SK-N-SH (cell line): ENCODE measurements around the gene ARL17B. TPM values are rescaled to one million over a fixed set of nuclear protein-coding genes. Genes with fewer than 3 reads are reported as not detected.
A peak's percentile ranks its signal among the peaks of the same experiment; 100 is the strongest.
"Not testable (repeated sequence)": the region's sequence is repeated elsewhere in the genome, so short reads cannot be mapped to it uniquely, and the experiment has no call there.

Experiments used
- CTCF ChIA-PET: fragments of 300-600, 350-600 bp; formaldehyde crosslinking; extraction: SDS; loops from one replicate; lab custom pipeline; 2021; lab: Yijun Ruan, JAX
- POLR2A ChIA-PET: fragments of 350-600 bp; sonication (Branson Sonifier 250); formaldehyde crosslinking; extraction: SDS; loops from one replicate; lab custom pipeline; 2020; ENCODE audit warnings: antibody characterized with exemption, inconsistent platforms; lab: Yijun Ruan, JAX
- DNase-seq: peaks from one replicate; pipeline ENCODE4 v3.0.0; 2012
- H2AFZ ChIP-seq: fragments of 200-600 bp; sonication (generic); 2 replicates; pipeline ENCODE4 v1.8.1; 2016; ENCODE audit warnings: antibody characterized with exemption, mild to moderate bottlenecking, low read depth
- H3F3A ChIP-seq: fragments of 200-600 bp; sonication (generic); replicated peaks from 2 replicates; pipeline ENCODE3; 2016; ENCODE audit warnings: antibody characterized with exemption, mild to moderate bottlenecking; ENCODE audit not compliant: insufficient read depth
- H3K27ac ChIP-seq, 2 experiments: fragments of 200-500 bp in 1 of 2; fragments of 200-600 bp in 1 of 2; sonication (Bioruptor generic) in 1 of 2; sonication (generic), shearing (Covaris generic) in 1 of 2; 2 replicates each; pipeline versions ENCODE4 v1.5.1 to v1.6.1; 2014 to 2016; ENCODE audit warnings: low read depth in 2 of 2, inconsistent platforms in 1 of 2, low read length in 1 of 2, mild to moderate bottlenecking in 1 of 2, mixed read lengths in 1 of 2
- H3K27me3 ChIP-seq: fragments of 200-600 bp; sonication (generic), shearing (Covaris generic); 2 replicates; pipeline ENCODE4 v1.6.1; 2016; ENCODE audit warnings: mixed run types; ENCODE audit not compliant: insufficient read depth
- H3K36me3 ChIP-seq, 2 experiments: fragments of 200-500 bp in 1 of 2; fragments of 200-600 bp in 1 of 2; sonication (Bioruptor generic) in 1 of 2; sonication (generic) in 1 of 2; replicated peaks in 1 of 2; 2 replicates each; pipeline versions ENCODE3 to v1.5.1; 2014 to 2016; ENCODE audit warnings: low read length in 1 of 2, mild to moderate bottlenecking in 1 of 2; ENCODE audit not compliant: insufficient read depth in 2 of 2, control insufficient read depth in 1 of 2
- H3K4me1 ChIP-seq, 2 experiments: fragments of 200-500 bp in 1 of 2; fragments of 200-600 bp in 1 of 2; sonication (Bioruptor generic) in 1 of 2; sonication (generic), shearing (Covaris generic) in 1 of 2; 2 replicates each; pipeline versions ENCODE4 v1.5.1 to v1.6.1; 2014 to 2016; ENCODE audit warnings: low read depth in 1 of 2, low read length in 1 of 2, mixed run types in 1 of 2; ENCODE audit not compliant: insufficient read depth in 2 of 2, control insufficient read depth in 1 of 2
- H3K4me2 ChIP-seq: fragments of 200-600 bp; sonication (generic), shearing (Covaris generic); 2 replicates; pipeline ENCODE4 v1.6.1; 2017; ENCODE audit warnings: mixed run types
- H3K4me3 ChIP-seq, 2 experiments: fragments of 200-500 bp in 1 of 2; fragments of 200-600 bp in 1 of 2; sonication (Bioruptor generic) in 1 of 2; sonication (generic), shearing (Covaris generic) in 1 of 2; 2 replicates each; pipeline versions ENCODE4 v1.5.1 to v1.8.1; 2014 to 2016; ENCODE audit warnings: low read depth in 2 of 2, inconsistent platforms in 1 of 2, low read length in 1 of 2, mild to moderate bottlenecking in 1 of 2, mixed read lengths in 1 of 2, moderate library complexity in 1 of 2
- H3K79me2 ChIP-seq: fragments of 200-600 bp; sonication (generic); 2 replicates; pipeline ENCODE4 v1.8.1; 2017; ENCODE audit warnings: mild to moderate bottlenecking; ENCODE audit not compliant: insufficient read depth
- H3K9ac ChIP-seq: fragments of 200-600 bp; sonication (generic); 2 replicates; pipeline ENCODE4 v1.6.1; 2017; ENCODE audit warnings: mixed run types
- H3K9me2 ChIP-seq: fragments of 200-600 bp; sonication (generic); 2 replicates; pipeline ENCODE4 v1.6.1; 2017; ENCODE audit warnings: mixed run types
- H3K9me3 ChIP-seq: fragments of 200-600 bp; sonication (generic); 2 replicates; pipeline ENCODE4 v1.6.1; 2017; ENCODE audit warnings: mixed run types, mild to moderate bottlenecking, moderate library complexity
- H4K20me1 ChIP-seq: fragments of 200-600 bp; sonication (generic); 2 replicates; pipeline ENCODE4 v1.6.1; 2017; ENCODE audit warnings: mild to moderate bottlenecking, mixed run types; ENCODE audit not compliant: insufficient read depth
- CHD2 ChIP-seq: fragments of 150-350 bp; IDR thresholded peaks from 2 replicates; pipeline ENCODE4 v1.6.1; 2018; ENCODE audit warnings: low read length; ENCODE audit not compliant: partially characterized antibody
- IRF3 ChIP-seq: fragments of 150-350 bp; IDR thresholded peaks from 2 replicates; pipeline ENCODE4 v1.6.1; 2016; ENCODE audit warnings: mild to moderate bottlenecking, low read depth, low read length
- PBX3 ChIP-seq: IDR thresholded peaks from 2 replicates; pipeline ENCODE4; 2012
- TAF1 ChIP-seq: IDR thresholded peaks from 2 replicates; pipeline ENCODE4 v1.6.1; 2012; ENCODE audit warnings: low read depth, mild to moderate bottlenecking, low read length, moderate library complexity, borderline replicate concordance
- WGBS: methylation state at CpG from one replicate; pipeline ENCODE4 v1.1.6; 2017; ENCODE audit warnings: low lambda C conversion rate; 5-methylcytosine and 5-hydroxymethylcytosine counted together
- polyA plus RNA-seq, 3 experiments: library from polyadenylated mRNA; depleted of rRNA; stranded (reverse); fragments of >200 nt; gene quantifications; 2 replicates each; pipeline ENCODE4 v1.2.3, GENCODE V29; 2012

ARL17B gene
- polyA plus RNA-seq, 1 of the 3 experiments (the other 2 are of a cell fraction), result 2.9 TPM

- H3K4me3 ChIP-seq, DNase-seq, H3K27me3 ChIP-seq, H3K4me2 ChIP-seq, CTCF ChIA-PET, H3K9ac ChIP-seq, H4K20me1 ChIP-seq, H3K79me2 ChIP-seq, H3K9me3 ChIP-seq, H2AFZ ChIP-seq, H3K9me2 ChIP-seq, POLR2A ChIA-PET, H3K36me3 ChIP-seq, H3K27ac ChIP-seq, H3K4me1 ChIP-seq, H3F3A ChIP-seq: not testable (repeated sequence)
- WGBS, result 85% methylated on average over 11 of the region's 23 CpGs
Measured at GRCh38 chr17:46243928-46244327, 117.6 kb downstream of the ARL17B start.

GRCh38 chr17:46243505-46243904, 118.1 kb downstream of the ARL17B start:
- WGBS, result 86% methylated on average over 24 of the region's 38 CpGs
- CTCF ChIA-PET, result not testable (repeated sequence)

GRCh38 chr17:46231359-46231758, 130.2 kb downstream of the ARL17B start:
- H3K4me1 ChIP-seq, H3K4me3 ChIP-seq, H3K9me3 ChIP-seq, H3K9me2 ChIP-seq, H3K27ac ChIP-seq, CTCF ChIA-PET, H3F3A ChIP-seq, POLR2A ChIA-PET, H2AFZ ChIP-seq, H3K4me2 ChIP-seq, H3K36me3 ChIP-seq, H4K20me1 ChIP-seq, H3K79me2 ChIP-seq, DNase-seq, H3K27me3 ChIP-seq, H3K9ac ChIP-seq: not testable (repeated sequence)
- 75% methylated on average over 8 of the region's 8 CpGs for WGBS

More at GRCh38 chr17:46243505-46243904, 118.1 kb downstream of the ARL17B start:
- POLR2A ChIA-PET, H3K36me3 ChIP-seq, H3K9me2 ChIP-seq, H3F3A ChIP-seq, H3K4me3 ChIP-seq, H3K27ac ChIP-seq, H4K20me1 ChIP-seq, H3K4me2 ChIP-seq, H3K27me3 ChIP-seq, DNase-seq, H2AFZ ChIP-seq, H3K9ac ChIP-seq, H3K9me3 ChIP-seq, H3K79me2 ChIP-seq, H3K4me1 ChIP-seq: not testable (repeated sequence)

GRCh38 chr17:46225274-46225794, 136.2 kb downstream of the ARL17B start:
- TF ChIP-seq IRF3 (peak; percentile 52; the same call in 1 of the 2 replicates), PBX3 (peak; percentile 97), TAF1 (0 out of 2 replicates have a peak, but pooled peaks have one; percentile 39), CHD2 (peak; percentile 74)
- H3K27me3 ChIP-seq, H3F3A ChIP-seq, H3K9me3 ChIP-seq, H3K36me3 ChIP-seq, POLR2A ChIA-PET, H3K79me2 ChIP-seq, H4K20me1 ChIP-seq, CTCF ChIA-PET, H3K4me1 ChIP-seq, H3K9me2 ChIP-seq: not testable (repeated sequence)
- H3K4me3 ChIP-seq, result peak overlapping the region; percentile 52 to 60
- peak overlapping the region; percentile 56; the same call in 1 of the 2 replicates for H3K9ac ChIP-seq
- H3K4me2 ChIP-seq, result peak overlapping the region; percentile 66; the same call in 1 of the 2 replicates
- WGBS, result 2% methylated on average over 17 of the region's 22 CpGs
- peak overlapping the region in 1 of 2 experiments; percentile 68; a peak in 2 of 4 replicates for H3K27ac ChIP-seq
- peak overlapping the region; percentile 87; the same call in 1 of the 2 replicates for H2AFZ ChIP-seq
- DNase-seq, result peak; percentile 92

- peak overlapping the region; percentile 66; the same call in 1 of the 2 replicates for H3K4me2 ChIP-seq
- DNase-seq, result peak; percentile 65
Measured at GRCh38 chr17:46224864-46225263, 136.7 kb downstream of the ARL17B start.

More at GRCh38 chr17:46224864-46225263, 136.7 kb downstream of the ARL17B start:
- Histone ChIP-seq H3K4me3 (peak overlapping the region; percentile 52 to 60), H3K9ac (peak overlapping the region; percentile 56; the same call in 1 of the 2 replicates), H3K27ac (peak overlapping the region in 1 of 2 experiments; percentile 28; a peak in 1 of 4 replicates)
- H3K4me1 ChIP-seq, H3K79me2 ChIP-seq, CTCF ChIA-PET, H2AFZ ChIP-seq, H3F3A ChIP-seq, H3K36me3 ChIP-seq, H3K9me2 ChIP-seq, POLR2A ChIA-PET, H3K9me3 ChIP-seq, H3K27me3 ChIP-seq, H4K20me1 ChIP-seq: not testable (repeated sequence)
- 8% methylated on average over 5 of the region's 54 CpGs for WGBS
